Measurements from ENCODE around the gene PDIK1L. TPM values are rescaled to one million over a fixed set of nuclear protein-coding genes. Genes with fewer than 3 reads are reported as not detected.

PDIK1L gene
- polyA plus RNA-seq, 1 donor from 2014 or later, result 44.9 TPM

- no peak overlapping the region for H3K27ac ChIP-seq (ENCODE audit: low read length)
These were observed 13.8 kb downstream of the PDIK1L start for GRCh38 chr1:26125382-26125781.

GRCh38 chr1:26125946-26126320, 14.3 kb downstream of the PDIK1L start:
- H3K27me3 ChIP-seq (ENCODE audit: insufficient read depth, low read depth, low read length), result no peaks in the 10 kb centered on the region
- H3K36me3 ChIP-seq (ENCODE audit: insufficient read depth, low read length), result peaks cover 6% of the 10 kb centered on the region
- H3K27ac ChIP-seq (ENCODE audit: low read length), result no peak overlapping the region
- no peak overlapping the region for H3K4me3 ChIP-seq (ENCODE audit: low read length)
- H3K9me3 ChIP-seq (ENCODE audit: low read length), result no peaks in the 10 kb centered on the region
- no peak overlapping the region for H3K4me2 ChIP-seq (ENCODE audit: low read length)
- H3F3A ChIP-seq (ENCODE audit: insufficient read depth, low read length, poor library complexity, severe bottlenecking), result no peaks in the 10 kb centered on the region
- no peaks in the 10 kb centered on the region for H3K9me2 ChIP-seq (ENCODE audit: insufficient read depth, low read length)
- no peaks in the 10 kb centered on the region for H4K20me1 ChIP-seq (ENCODE audit: insufficient read depth)
- H2AFZ ChIP-seq (ENCODE audit: low read depth, low read length), result no peak overlapping the region
- H3K79me2 ChIP-seq (replicated peaks; ENCODE audit: insufficient read depth, low read length), result no peaks in the 10 kb centered on the region
- no peak overlapping the region for H3K9ac ChIP-seq (ENCODE audit: low read length)
- no peak for TF ChIP-seq CTCF (IDR thresholded peaks at IDR 0.05; ENCODE audit: poor library complexity, severe bottlenecking)
- no peak for TF ChIP-seq EZH2 (IDR thresholded peaks at IDR 0.05; ENCODE audit: borderline replicate concordance, insufficient read depth, low read length, poor library complexity, severe bottlenecking)
- TF ChIP-seq RAD21 (conservative IDR thresholded peaks at IDR 0.05), result no peak
- TF ChIP-seq MXI1 (conservative IDR thresholded peaks at IDR 0.05; ENCODE audit: poor library complexity, severe bottlenecking), result no peak
- no peak for TF ChIP-seq SMC3 (conservative IDR thresholded peaks at IDR 0.05; ENCODE audit: poor library complexity)
- TF ChIP-seq REST (IDR thresholded peaks at IDR 0.05; ENCODE audit: borderline replicate concordance), result no peak

More at GRCh38 chr1:26125382-26125781, 13.8 kb downstream of the PDIK1L start:
- Histone ChIP-seq H3K36me3 (ENCODE audit: insufficient read depth, low read length) (peaks cover 6% of the 10 kb centered on the region), H3K9ac (ENCODE audit: low read length) (no peak overlapping the region), H3F3A (ENCODE audit: insufficient read depth, low read length, poor library complexity, severe bottlenecking) (no peaks in the 10 kb centered on the region), H3K9me2 (ENCODE audit: insufficient read depth, low read length) (no peaks in the 10 kb centered on the region), H3K4me3 (ENCODE audit: low read length) (no peak overlapping the region), H3K4me2 (ENCODE audit: low read length) (no peak overlapping the region), H2AFZ (ENCODE audit: low read depth, low read length) (no peak overlapping the region), H3K79me2 (replicated peaks; ENCODE audit: insufficient read depth, low read length) (no peaks in the 10 kb centered on the region), H3K9me3 (ENCODE audit: low read length) (no peaks in the 10 kb centered on the region), H4K20me1 (ENCODE audit: insufficient read depth) (no peaks in the 10 kb centered on the region), H3K27me3 (ENCODE audit: insufficient read depth, low read depth, low read length) (no peaks in the 10 kb centered on the region)
- TF ChIP-seq TAF1 (IDR thresholded peaks at IDR 0.05; ENCODE audit: low read depth) (no peak), EP300 (conservative IDR thresholded peaks at IDR 0.05; ENCODE audit: poor library complexity, severe bottlenecking) (no peak), RAD21 (conservative IDR thresholded peaks at IDR 0.05) (no peak), CTCF (IDR thresholded peaks at IDR 0.05; ENCODE audit: poor library complexity, severe bottlenecking) (no peak), POLR2AphosphoS5 (IDR thresholded peaks at IDR 0.05) (no peak), SMC3 (conservative IDR thresholded peaks at IDR 0.05; ENCODE audit: poor library complexity) (no peak), MXI1 (conservative IDR thresholded peaks at IDR 0.05; ENCODE audit: poor library complexity, severe bottlenecking) (no peak), EZH2 (IDR thresholded peaks at IDR 0.05; ENCODE audit: borderline replicate concordance, insufficient read depth, low read length, poor library complexity, severe bottlenecking) (no peak), REST (IDR thresholded peaks at IDR 0.05; ENCODE audit: borderline replicate concordance) (no peak)
